ENCODE measurements around the gene DDX55.

DNA sequence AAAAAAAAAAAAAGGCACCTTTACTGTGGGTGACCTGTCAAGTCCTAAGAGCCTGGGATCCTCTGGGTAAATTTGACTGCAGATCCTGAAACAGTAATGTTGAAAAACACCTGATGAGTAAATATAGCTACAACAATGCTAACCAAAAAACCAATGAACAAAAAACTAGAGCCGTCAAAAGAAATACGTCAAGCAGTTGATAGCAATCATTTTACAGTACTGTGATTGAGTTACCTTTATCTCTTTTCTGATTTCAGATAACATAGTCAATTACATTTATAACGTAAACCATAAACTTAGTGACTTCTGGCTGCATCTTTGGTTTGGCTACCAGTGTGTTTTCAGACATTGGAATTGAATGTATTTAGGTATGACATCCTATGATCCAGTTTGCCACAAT lies 23.7 kb upstream of the DDX55 start:
- TF ChIP-seq POLR2A (IDR thresholded peaks at IDR 0.05): no peak
- TF ChIP-seq, protein P1, sequence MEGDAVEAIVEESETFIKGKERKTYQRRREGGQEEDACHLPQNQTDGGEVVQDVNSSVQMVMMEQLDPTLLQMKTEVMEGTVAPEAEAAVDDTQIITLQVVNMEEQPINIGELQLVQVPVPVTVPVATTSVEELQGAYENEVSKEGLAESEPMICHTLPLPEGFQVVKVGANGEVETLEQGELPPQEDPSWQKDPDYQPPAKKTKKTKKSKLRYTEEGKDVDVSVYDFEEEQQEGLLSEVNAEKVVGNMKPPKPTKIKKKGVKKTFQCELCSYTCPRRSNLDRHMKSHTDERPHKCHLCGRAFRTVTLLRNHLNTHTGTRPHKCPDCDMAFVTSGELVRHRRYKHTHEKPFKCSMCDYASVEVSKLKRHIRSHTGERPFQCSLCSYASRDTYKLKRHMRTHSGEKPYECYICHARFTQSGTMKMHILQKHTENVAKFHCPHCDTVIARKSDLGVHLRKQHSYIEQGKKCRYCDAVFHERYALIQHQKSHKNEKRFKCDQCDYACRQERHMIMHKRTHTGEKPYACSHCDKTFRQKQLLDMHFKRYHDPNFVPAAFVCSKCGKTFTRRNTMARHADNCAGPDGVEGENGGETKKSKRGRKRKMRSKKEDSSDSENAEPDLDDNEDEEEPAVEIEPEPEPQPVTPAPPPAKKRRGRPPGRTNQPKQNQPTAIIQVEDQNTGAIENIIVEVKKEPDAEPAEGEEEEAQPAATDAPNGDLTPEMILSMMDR (IDR thresholded peaks at IDR 0.05): no peak
- no peak for TF ChIP-seq POLR2AphosphoS5 (IDR thresholded peaks at IDR 0.05)
